Measurements from ENCODE around the gene CHRM1. TPM values are rescaled to one million over a fixed set of nuclear protein-coding genes. Genes with fewer than 3 reads are reported as not detected.

Gene CHRM1
- polyA plus RNA-seq, 2 of the 4 experiments (the other 2 are of a cell fraction) = not detected

- no peak for TF ChIP-seq CBX8 (IDR thresholded peaks at IDR 0.05)
- TF ChIP-seq, protein P1, sequence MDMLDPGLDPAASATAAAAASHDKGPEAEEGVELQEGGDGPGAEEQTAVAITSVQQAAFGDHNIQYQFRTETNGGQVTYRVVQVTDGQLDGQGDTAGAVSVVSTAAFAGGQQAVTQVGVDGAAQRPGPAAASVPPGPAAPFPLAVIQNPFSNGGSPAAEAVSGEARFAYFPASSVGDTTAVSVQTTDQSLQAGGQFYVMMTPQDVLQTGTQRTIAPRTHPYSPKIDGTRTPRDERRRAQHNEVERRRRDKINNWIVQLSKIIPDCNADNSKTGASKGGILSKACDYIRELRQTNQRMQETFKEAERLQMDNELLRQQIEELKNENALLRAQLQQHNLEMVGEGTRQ (IDR thresholded peaks at IDR 0.05) = no peak
- no peak for TF ChIP-seq HOXB5 (CRISPR knock-in tag; IDR thresholded peaks at IDR 0.05)
- no peak for TF ChIP-seq RCOR1 (IDR thresholded peaks at IDR 0.05; ENCODE audit: low read depth, low read length)
- no peak for TF ChIP-seq RARB (CRISPR knock-in tag; IDR thresholded peaks at IDR 0.05)
- TF ChIP-seq CHD2 (IDR thresholded peaks at IDR 0.05; ENCODE audit: low read length, partially characterized antibody) = no peak
- TF ChIP-seq JUNB (IDR thresholded peaks at IDR 0.05) = no peak
- TF ChIP-seq, protein P2, sequence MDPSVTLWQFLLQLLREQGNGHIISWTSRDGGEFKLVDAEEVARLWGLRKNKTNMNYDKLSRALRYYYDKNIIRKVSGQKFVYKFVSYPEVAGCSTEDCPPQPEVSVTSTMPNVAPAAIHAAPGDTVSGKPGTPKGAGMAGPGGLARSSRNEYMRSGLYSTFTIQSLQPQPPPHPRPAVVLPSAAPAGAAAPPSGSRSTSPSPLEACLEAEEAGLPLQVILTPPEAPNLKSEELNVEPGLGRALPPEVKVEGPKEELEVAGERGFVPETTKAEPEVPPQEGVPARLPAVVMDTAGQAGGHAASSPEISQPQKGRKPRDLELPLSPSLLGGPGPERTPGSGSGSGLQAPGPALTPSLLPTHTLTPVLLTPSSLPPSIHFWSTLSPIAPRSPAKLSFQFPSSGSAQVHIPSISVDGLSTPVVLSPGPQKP (IDR thresholded peaks at IDR 0.05; ENCODE audit: low read depth, low read length) = no peak
- no peak for TF ChIP-seq HOXB13 (CRISPR knock-in tag; IDR thresholded peaks at IDR 0.05; ENCODE audit: low read depth)
- no peak for TF ChIP-seq ESRRA (IDR thresholded peaks at IDR 0.05; ENCODE audit: borderline replicate concordance, low read length)
- no peak for TF ChIP-seq NR3C1 (IDR thresholded peaks at IDR 0.05)
- TF ChIP-seq E2F6 (IDR thresholded peaks at IDR 0.05; ENCODE audit: borderline replicate concordance, low read depth) = peak; percentile 75
- TF ChIP-seq NFE2L2 (conservative IDR thresholded peaks at IDR 0.05; ENCODE audit: low read length) = no peak
- 0 out of 2 replicates have a peak, but pooled peaks have one; percentile 52 for TF ChIP-seq EHF (CRISPR knock-in tag; IDR thresholded peaks at IDR 0.05)
- no peak for TF ChIP-seq CBX2 (IDR thresholded peaks at IDR 0.05; ENCODE audit: borderline replicate concordance, low read depth)
- TF ChIP-seq NPAS2 (CRISPR knock-in tag; IDR thresholded peaks at IDR 0.05; ENCODE audit: borderline replicate concordance) = no peak
- TF ChIP-seq MAFK (IDR thresholded peaks at IDR 0.05; ENCODE audit: partially characterized antibody) = no peak
- TF ChIP-seq HDAC2 (IDR thresholded peaks at IDR 0.05) = no peak
- peak; percentile 92 for TF ChIP-seq MAX (IDR thresholded peaks at IDR 0.05)
- TF ChIP-seq, protein P3, sequence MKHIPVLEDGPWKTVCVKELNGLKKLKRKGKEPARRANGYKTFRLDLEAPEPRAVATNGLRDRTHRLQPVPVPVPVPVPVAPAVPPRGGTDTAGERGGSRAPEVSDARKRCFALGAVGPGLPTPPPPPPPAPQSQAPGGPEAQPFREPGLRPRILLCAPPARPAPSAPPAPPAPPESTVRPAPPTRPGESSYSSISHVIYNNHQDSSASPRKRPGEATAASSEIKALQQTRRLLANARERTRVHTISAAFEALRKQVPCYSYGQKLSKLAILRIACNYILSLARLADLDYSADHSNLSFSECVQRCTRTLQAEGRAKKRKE (CRISPR knock-in tag; IDR thresholded peaks at IDR 0.05; ENCODE audit: low read depth) = no peak
- TF ChIP-seq KDM1A (IDR thresholded peaks at IDR 0.05; ENCODE audit: low read depth) = no peak
- TF ChIP-seq, protein P4, sequence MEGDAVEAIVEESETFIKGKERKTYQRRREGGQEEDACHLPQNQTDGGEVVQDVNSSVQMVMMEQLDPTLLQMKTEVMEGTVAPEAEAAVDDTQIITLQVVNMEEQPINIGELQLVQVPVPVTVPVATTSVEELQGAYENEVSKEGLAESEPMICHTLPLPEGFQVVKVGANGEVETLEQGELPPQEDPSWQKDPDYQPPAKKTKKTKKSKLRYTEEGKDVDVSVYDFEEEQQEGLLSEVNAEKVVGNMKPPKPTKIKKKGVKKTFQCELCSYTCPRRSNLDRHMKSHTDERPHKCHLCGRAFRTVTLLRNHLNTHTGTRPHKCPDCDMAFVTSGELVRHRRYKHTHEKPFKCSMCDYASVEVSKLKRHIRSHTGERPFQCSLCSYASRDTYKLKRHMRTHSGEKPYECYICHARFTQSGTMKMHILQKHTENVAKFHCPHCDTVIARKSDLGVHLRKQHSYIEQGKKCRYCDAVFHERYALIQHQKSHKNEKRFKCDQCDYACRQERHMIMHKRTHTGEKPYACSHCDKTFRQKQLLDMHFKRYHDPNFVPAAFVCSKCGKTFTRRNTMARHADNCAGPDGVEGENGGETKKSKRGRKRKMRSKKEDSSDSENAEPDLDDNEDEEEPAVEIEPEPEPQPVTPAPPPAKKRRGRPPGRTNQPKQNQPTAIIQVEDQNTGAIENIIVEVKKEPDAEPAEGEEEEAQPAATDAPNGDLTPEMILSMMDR (IDR thresholded peaks at IDR 0.05) = peak; percentile 74
- no peak for TF ChIP-seq PBX3 (IDR thresholded peaks at IDR 0.05)
- TF ChIP-seq EHMT2 (IDR thresholded peaks at IDR 0.05; ENCODE audit: low read depth) = no peak
- no peak for TF ChIP-seq HES2 (IDR thresholded peaks at IDR 0.05)
- peak; percentile 82 for TF ChIP-seq MYC (IDR thresholded peaks at IDR 0.05; ENCODE audit: borderline replicate concordance, low read length)
- no peak for TF ChIP-seq ZFP36 (IDR thresholded peaks at IDR 0.05; ENCODE audit: borderline replicate concordance, partially characterized antibody)
- TF ChIP-seq, protein P5, sequence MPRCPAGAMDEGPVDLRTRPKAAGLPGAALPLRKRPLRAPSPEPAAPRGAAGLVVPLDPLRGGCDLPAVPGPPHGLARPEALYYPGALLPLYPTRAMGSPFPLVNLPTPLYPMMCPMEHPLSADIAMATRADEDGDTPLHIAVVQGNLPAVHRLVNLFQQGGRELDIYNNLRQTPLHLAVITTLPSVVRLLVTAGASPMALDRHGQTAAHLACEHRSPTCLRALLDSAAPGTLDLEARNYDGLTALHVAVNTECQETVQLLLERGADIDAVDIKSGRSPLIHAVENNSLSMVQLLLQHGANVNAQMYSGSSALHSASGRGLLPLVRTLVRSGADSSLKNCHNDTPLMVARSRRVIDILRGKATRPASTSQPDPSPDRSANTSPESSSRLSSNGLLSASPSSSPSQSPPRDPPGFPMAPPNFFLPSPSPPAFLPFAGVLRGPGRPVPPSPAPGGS (IDR thresholded peaks at IDR 0.05) = peak; percentile 98
- no peak for TF ChIP-seq CEBPB (IDR thresholded peaks at IDR 0.05)
- TF ChIP-seq FOSL2 (IDR thresholded peaks at IDR 0.05) = no peak
- TF ChIP-seq FOSL2 (CRISPR knock-in tag; IDR thresholded peaks at IDR 0.05) = no peak
- TF ChIP-seq ZSCAN20 (CRISPR knock-in tag; IDR thresholded peaks at IDR 0.05) = no peak
- TF ChIP-seq SREBF2 (IDR thresholded peaks at IDR 0.05) = no peak
These were observed 40.2 kb downstream of the CHRM1 start, which contains the start of gene SLC3A2 (continued) for GRCh38 chr11:62880803-62881578.
